ENCODE results near the gene SYMPK.
"Not testable (repeated sequence)": the region's sequence is repeated elsewhere in the genome, so short reads cannot be mapped to it uniquely, and the experiment has no call there.

Gene SYMPK

GRCh38 chr19:45804959-45805230 lies 58.1 kb downstream of the SYMPK start:
- no peak for DNase-seq (ENCODE audit: low read depth, low spot score)

- DNase-seq (ENCODE audit: low read depth, low spot score), result no peak
Observed at GRCh38 chr19:45804140-45804958, 58.6 kb downstream of the SYMPK start.

GRCh38 chr19:45801603-45802175 lies 61.3 kb downstream of the SYMPK start:
- no peak for DNase-seq (ENCODE audit: low read depth, low spot score)

- no peak for DNase-seq (ENCODE audit: low read depth, low spot score)
Observed at GRCh38 chr19:45800070-45800553, 62.8 kb downstream of the SYMPK start.

- DNase-seq (ENCODE audit: low read depth, low spot score), result not testable (repeated sequence)
Observed at GRCh38 chr19:45799541-45799940, 63.4 kb downstream of the SYMPK start.

- no peak for DNase-seq (ENCODE audit: low read depth, low spot score)
Observed at GRCh38 chr19:45798995-45799517, 63.9 kb downstream of the SYMPK start.

- no peak for DNase-seq (ENCODE audit: low read depth, low spot score)
Observed at GRCh38 chr19:45794627-45795026, 68.3 kb downstream of the SYMPK start.

- no peak for DNase-seq (ENCODE audit: low read depth, low spot score)
Observed at GRCh38 chr19:45793876-45794275, 69.1 kb downstream of the SYMPK start.

GRCh38 chr19:45793178-45793564 lies 69.8 kb downstream of the SYMPK start:
- no peak for DNase-seq (ENCODE audit: low read depth, low spot score)

- DNase-seq (ENCODE audit: low read depth, low spot score), result peak; percentile 99
Observed at GRCh38 chr19:45792470-45793177, 70.3 kb downstream of the SYMPK start, which contains the start of gene DMWD. Gene DMWD, minus strand, starts transcription at chr19:45792845. Its CDS starts 89 bp downstream, at chr19:45792756.

GRCh38 chr19:45791744-45792469 lies 71.0 kb downstream of the SYMPK start:
- no peak for DNase-seq (ENCODE audit: low read depth, low spot score)

GRCh38 chr19:45790942-45791341 lies 72.0 kb downstream of the SYMPK start:
- DNase-seq (ENCODE audit: low read depth, low spot score), result no peak

GRCh38 chr19:45789035-45789786 lies 73.7 kb downstream of the SYMPK start:
- no peak for DNase-seq (ENCODE audit: low read depth, low spot score)

GRCh38 chr19:45786533-45786894 lies 76.4 kb downstream of the SYMPK start:
- DNase-seq (ENCODE audit: low read depth, low spot score), result no peak

- no peak for DNase-seq (ENCODE audit: low read depth, low spot score)
Observed at GRCh38 chr19:45785781-45786532, 77.0 kb downstream of the SYMPK start.

- no peak for DNase-seq (ENCODE audit: low read depth, low spot score)
Observed at GRCh38 chr19:45785097-45785496, 77.8 kb downstream of the SYMPK start.

- no peak for DNase-seq (ENCODE audit: low read depth, low spot score)
Observed at GRCh38 chr19:45784096-45784495, 78.9 kb downstream of the SYMPK start.

GRCh38 chr19:45782820-45783785 lies 79.8 kb downstream of the SYMPK start:
- no peak for DNase-seq (ENCODE audit: low read depth, low spot score)

- no peak for DNase-seq (ENCODE audit: low read depth, low spot score)
Observed at GRCh38 chr19:45782162-45782691, 80.7 kb downstream of the SYMPK start, which contains the start of gene DMPK. Gene DMPK, minus strand, starts transcription at chr19:45782490. Its CDS starts 138 bp downstream, at chr19:45782352.
